Articular chondrocyte of knee joint (primary cell): ENCODE results near the gene HOXA3. TPM values are rescaled to one million over a fixed set of nuclear protein-coding genes. Genes with fewer than 3 reads are reported as not detected.

Experiments
- total RNA-seq: library from RNA; depleted of rRNA; stranded (reverse); fragments of >200 nt; gene quantifications from 2 replicates; pipeline ENCODE4 v1.2.3, GENCODE V29; 2012

HOXA3 gene
- 8.1 and 9.4 TPM in 2 replicates for total RNA-seq

GRCh38 chr7:27151931-27152815, at the start of gene HOXA3:
HOXA3 (minus strand) TSS chr7:27152583; CDS start chr7:27110640, 41,943 bp downstream.

GRCh38 chr7:27199849-27200760, 47.7 kb upstream of the HOXA3 start, which contains the start of gene HOXA13:
HOXA13 (minus strand) TSS chr7:27200091; CDS start chr7:27200077, 14 bp downstream.

DNA sequence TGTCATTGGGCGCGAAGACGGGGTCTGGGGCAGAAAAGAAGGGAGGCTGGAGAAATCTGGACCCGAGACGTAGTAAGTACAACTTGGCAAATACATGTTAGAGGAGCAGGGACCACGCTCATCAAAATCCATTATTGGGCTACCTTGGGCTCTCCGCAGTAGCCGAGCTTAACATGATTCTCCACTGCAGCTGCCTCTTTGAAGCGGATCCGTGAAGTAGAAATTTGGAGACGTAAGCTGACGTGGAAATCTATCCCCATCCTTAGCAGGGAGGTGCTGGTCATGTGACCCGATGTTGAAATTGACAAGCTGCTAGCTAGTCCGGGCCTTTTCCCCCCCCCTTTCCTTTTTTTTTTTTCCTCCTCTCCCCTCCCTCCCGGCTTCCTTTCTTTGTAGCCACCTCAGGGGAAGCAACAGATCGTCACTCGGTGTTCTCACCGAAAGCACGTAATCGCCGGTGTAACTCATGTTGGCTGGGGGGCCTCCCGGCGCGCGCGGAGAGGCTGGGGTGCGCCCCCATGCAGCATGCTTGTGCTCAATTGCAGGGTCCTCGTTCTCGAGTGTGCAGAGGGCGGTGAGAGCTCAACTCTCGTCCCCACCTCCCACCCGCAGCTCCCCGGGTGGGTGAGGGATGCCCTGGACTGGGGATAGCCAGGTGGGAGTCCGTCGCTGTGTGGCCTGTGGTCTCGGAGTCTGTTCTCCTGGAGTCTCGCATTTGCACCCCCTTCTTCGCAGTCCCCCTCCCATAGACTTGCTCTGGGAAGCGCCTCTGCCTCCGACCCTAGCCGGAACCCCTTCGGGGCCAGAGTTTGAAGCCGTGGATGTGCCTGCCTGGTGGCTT, 32.9 kb upstream of the HOXA3 start, which contains the start of gene HOXA11:
HOXA11 (minus strand) TSS at position 220 of the 841 bp plus-strand sequence; CDS start at position 132, 88 bp downstream.

GRCh38 chr7:27173956-27174873, 21.8 kb upstream of the HOXA3 start, which contains the start of gene HOXA10:
HOXA10 (minus strand) TSS chr7:27174320; CDS start chr7:27174306, 14 bp downstream.

GRCh38 chr7:27165089-27165995, 13.0 kb upstream of the HOXA3 start, which contains the start of gene HOXA9:
HOXA9 (minus strand) TSS chr7:27165537; CDS start chr7:27165457, 80 bp downstream.

GRCh38 chr7:27156508-27156898, 4.1 kb upstream of the HOXA3 start, which contains the start of gene HOXA7:
HOXA7 (minus strand) TSS chr7:27156675; CDS start chr7:27156545, 130 bp downstream.

GRCh38 chr7:27147199-27148030, 5.0 kb downstream of the HOXA3 start, which contains the start of gene HOXA6:
HOXA6 (minus strand) TSS chr7:27147774; CDS start chr7:27147749, 25 bp downstream.

GRCh38 chr7:27143023-27143949, 9.1 kb downstream of the HOXA3 start, which contains the start of gene HOXA5:
HOXA5 (minus strand) TSS chr7:27143681; CDS start chr7:27143607, 74 bp downstream.

DNA sequence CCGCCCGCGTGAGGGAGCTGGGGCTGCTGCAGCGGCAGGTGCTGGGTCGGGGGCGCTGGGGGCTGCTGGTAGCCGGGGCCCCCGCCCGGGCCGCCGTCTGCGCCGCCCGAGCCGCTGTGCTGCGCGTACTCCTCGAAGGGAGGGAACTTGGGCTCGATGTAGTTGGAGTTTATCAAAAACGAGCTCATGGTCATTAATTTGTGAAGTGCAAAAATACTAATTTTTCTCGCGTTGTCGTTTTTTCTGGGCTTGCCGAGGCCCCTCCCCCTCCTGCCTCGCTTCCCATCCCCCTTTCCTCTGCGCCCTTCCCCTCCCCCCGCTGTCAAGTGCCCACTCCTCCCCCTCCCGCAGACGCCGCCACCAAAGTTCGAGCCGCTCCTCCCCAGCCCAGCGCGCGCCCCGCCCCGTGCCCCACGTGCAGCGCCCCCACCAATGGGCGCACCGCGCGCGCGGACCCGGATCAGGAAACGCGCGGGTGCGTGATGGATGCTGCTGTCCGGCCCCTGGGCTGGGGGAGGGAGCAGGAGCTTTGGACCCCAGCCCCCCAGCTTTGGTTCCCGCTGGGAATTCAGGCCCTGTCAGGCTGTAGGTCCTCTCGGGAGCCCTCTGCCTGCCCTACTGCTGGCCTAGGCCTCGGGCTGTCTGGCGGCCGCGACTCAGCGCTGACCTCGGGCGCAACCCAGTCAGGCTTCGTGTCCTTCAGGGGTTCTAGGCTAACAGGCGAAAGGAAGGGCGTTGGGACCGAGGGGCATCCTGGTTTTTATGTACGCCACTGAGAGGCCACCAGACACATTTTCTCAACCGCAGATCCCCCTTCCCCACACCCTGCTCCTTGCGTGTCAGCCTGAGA, 21.6 kb downstream of the HOXA3 start, which contains the start of gene HOXA4:
HOXA4 (minus strand) TSS at position 218 of the 850 bp plus-strand sequence; CDS start at position 194, 24 bp downstream.

GRCh38 chr7:27102581-27103442, 49.6 kb downstream of the HOXA3 start, which contains the start of gene HOXA2:
HOXA2 (minus strand) TSS chr7:27102683; CDS start chr7:27102500, 183 bp downstream.

GRCh38 chr7:27095897-27096767, 56.3 kb downstream of the HOXA3 start, which contains the start of gene HOXA1:
HOXA1 (minus strand) TSS chr7:27096000; CDS start chr7:27095912, 88 bp downstream.

